ENCODE results near the gene CTSW.

Gene CTSW

DNA sequence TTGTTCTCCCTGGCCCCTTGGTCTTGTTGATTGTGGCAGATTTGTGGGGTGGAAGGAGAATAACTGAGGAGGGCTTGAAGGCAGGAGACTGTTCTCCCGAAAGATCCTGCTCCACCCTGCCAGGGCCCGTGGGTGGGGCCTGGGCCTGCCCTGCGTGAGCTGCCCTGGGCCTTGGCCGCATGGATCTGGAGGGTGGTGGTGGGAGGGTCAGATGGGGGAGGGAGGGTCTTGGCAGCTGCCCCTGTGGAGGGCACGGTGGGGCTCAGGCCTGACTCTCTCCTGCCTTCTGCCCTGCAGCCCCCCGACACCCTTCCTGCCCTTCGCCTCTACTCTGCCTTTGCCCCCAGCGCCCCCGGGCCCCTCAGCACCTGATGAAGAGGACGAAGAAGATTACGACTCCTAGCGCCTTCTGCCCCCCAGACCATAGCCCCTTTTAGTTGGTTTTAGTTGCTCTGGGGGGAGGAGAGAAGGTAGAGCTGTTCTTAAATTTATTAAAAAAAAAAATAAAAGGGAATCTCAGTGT is 41.5 kb downstream of the CTSW start:
- CTCF ChIA-PET: interaction anchor here (0.6 to 2.1 kb wide), 2 partner anchors 32 to 104 kb away, joined by 3 to 10 read pairs; partner anchors contain the start of genes CCDC85B and FIBP
- Histone ChIP-seq H3K9me3 (ENCODE audit: control insufficient read depth, insufficient read depth, low read depth, low read length) (no peaks in the 10 kb centered on the region), H3K4me1 (ENCODE audit: control insufficient read depth, insufficient read depth, low read length) (no peaks in the 10 kb centered on the region; the same call in 1 of the 2 replicates), H3K27ac (ENCODE audit: extremely low read depth, low read depth, low read length) (no peak overlapping the region), H3K36me3 (ENCODE audit: control insufficient read depth in 2 of 2, insufficient read depth in 1 of 2, low read length in 2 of 2) (peaks cover 0 to 14% of the 10 kb centered on the region in 2 experiments; a peak in 2 of 3 replicates), H3K4me3 (ENCODE audit: low read depth, low read length) (no peak overlapping the region)
- POLR2A ChIA-PET: interaction anchor here (0.6 to 1.8 kb wide), 2 partner anchors 27 to 62 kb away, joined by 3 to 4 read pairs; no protein-coding TSS in a partner anchor
- TF ChIP-seq ZFHX2 (tag by site-specific recombination; conservative IDR thresholded peaks at IDR 0.05) (no peak), KLF17 (tag by site-specific recombination; IDR thresholded peaks at IDR 0.05) (no peak), MYNN (tag by site-specific recombination; IDR thresholded peaks at IDR 0.05; ENCODE audit: borderline replicate concordance) (no peak), ZNF514 (tag by site-specific recombination; IDR thresholded peaks at IDR 0.05) (no peak), ZNF791 (tag by site-specific recombination; IDR thresholded peaks at IDR 0.05) (no peak), ZNF423 (tag by site-specific recombination; IDR thresholded peaks at IDR 0.05) (no peak), SALL2 (tag by site-specific recombination; IDR thresholded peaks at IDR 0.05; ENCODE audit: borderline replicate concordance) (no peak), ZNF174 (tag by site-specific recombination; IDR thresholded peaks at IDR 0.05) (no peak), ZNF473 (tag by site-specific recombination; IDR thresholded peaks at IDR 0.05) (no peak)
- TF ChIP-seq, protein P1, sequence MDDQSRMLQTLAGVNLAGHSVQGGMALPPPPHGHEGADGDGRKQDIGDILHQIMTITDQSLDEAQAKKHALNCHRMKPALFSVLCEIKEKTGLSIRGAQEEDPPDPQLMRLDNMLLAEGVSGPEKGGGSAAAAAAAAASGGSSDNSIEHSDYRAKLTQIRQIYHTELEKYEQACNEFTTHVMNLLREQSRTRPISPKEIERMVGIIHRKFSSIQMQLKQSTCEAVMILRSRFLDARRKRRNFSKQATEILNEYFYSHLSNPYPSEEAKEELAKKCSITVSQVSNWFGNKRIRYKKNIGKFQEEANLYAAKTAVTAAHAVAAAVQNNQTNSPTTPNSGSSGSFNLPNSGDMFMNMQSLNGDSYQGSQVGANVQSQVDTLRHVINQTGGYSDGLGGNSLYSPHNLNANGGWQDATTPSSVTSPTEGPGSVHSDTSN (CRISPR knock-in tag; IDR thresholded peaks at IDR 0.05): no peak
- TF ChIP-seq, protein P2, sequence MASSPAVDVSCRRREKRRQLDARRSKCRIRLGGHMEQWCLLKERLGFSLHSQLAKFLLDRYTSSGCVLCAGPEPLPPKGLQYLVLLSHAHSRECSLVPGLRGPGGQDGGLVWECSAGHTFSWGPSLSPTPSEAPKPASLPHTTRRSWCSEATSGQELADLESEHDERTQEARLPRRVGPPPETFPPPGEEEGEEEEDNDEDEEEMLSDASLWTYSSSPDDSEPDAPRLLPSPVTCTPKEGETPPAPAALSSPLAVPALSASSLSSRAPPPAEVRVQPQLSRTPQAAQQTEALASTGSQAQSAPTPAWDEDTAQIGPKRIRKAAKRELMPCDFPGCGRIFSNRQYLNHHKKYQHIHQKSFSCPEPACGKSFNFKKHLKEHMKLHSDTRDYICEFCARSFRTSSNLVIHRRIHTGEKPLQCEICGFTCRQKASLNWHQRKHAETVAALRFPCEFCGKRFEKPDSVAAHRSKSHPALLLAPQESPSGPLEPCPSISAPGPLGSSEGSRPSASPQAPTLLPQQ (tag by site-specific recombination; IDR thresholded peaks at IDR 0.05): no peak
- TF ChIP-seq, protein P3, sequence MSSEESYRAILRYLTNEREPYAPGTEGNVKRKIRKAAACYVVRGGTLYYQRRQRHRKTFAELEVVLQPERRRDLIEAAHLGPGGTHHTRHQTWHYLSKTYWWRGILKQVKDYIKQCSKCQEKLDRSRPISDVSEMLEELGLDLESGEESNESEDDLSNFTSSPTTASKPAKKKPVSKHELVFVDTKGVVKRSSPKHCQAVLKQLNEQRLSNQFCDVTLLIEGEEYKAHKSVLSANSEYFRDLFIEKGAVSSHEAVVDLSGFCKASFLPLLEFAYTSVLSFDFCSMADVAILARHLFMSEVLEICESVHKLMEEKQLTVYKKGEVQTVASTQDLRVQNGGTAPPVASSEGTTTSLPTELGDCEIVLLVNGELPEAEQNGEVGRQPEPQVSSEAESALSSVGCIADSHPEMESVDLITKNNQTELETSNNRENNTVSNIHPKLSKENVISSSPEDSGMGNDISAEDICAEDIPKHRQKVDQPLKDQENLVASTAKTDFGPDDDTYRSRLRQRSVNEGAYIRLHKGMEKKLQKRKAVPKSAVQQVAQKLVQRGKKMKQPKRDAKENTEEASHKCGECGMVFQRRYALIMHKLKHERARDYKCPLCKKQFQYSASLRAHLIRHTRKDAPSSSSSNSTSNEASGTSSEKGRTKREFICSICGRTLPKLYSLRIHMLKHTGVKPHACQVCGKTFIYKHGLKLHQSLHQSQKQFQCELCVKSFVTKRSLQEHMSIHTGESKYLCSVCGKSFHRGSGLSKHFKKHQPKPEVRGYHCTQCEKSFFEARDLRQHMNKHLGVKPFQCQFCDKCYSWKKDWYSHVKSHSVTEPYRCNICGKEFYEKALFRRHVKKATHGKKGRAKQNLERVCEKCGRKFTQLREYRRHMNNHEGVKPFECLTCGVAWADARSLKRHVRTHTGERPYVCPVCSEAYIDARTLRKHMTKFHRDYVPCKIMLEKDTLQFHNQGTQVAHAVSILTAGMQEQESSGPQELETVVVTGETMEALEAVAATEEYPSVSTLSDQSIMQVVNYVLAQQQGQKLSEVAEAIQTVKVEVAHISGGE (tag by site-specific recombination; conservative IDR thresholded peaks at IDR 0.05; ENCODE audit: low read depth): no peak

DNA sequence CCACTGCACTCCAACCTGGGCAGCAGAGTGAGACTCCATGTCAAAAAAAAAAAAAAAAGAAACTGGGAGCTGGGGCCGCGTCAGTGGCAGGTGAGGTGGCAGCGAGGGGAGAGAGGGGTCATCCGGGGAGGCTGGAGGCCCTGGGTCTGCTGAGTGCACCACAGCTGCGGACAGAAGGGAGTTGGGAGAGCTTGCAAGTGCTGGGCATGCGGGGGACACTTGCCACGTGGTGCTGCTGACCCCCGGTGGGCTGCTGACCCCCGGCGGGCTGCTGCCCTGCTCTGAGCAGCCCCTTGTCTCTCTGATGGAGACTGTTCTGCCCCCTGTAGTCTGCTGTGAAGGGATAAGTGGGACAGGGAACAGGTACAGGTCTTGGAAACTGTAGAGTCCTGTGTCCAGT is 42.2 kb downstream of the CTSW start:
- TF ChIP-seq ZNF548 (tag by site-specific recombination; IDR thresholded peaks at IDR 0.05) (no peak), ZFP41 (tag by site-specific recombination; IDR thresholded peaks at IDR 0.05; ENCODE audit: borderline replicate concordance) (no peak), ATF2 (tag by site-specific recombination; IDR thresholded peaks at IDR 0.05; ENCODE audit: low read depth) (no peak), KLF16 (tag by site-specific recombination; IDR thresholded peaks at IDR 0.05) (no peak), ZNF629 (tag by site-specific recombination; IDR thresholded peaks at IDR 0.05) (no peak)
- TF ChIP-seq, protein P1 (CRISPR knock-in tag; IDR thresholded peaks at IDR 0.05): no peak
- no peaks in the 10 kb centered on the region; the same call in 1 of the 2 replicates for H3K4me1 ChIP-seq (ENCODE audit: control insufficient read depth, insufficient read depth, low read length)
- no peaks in the 10 kb centered on the region for H3K9me3 ChIP-seq (ENCODE audit: control insufficient read depth, insufficient read depth, low read depth, low read length)
- H3K36me3 ChIP-seq (ENCODE audit: control insufficient read depth in 2 of 2, insufficient read depth in 1 of 2, low read length in 2 of 2): peaks cover 0 to 14% of the 10 kb centered on the region in 2 experiments; a peak in 2 of 3 replicates
- no peak overlapping the region for H3K4me3 ChIP-seq (ENCODE audit: low read depth, low read length)
- POLR2A ChIA-PET: interaction anchor here (1.8 kb wide), 1 partner anchor 62 kb away, joined by 4 read pairs; no protein-coding TSS in a partner anchor
- no peak overlapping the region for H3K27ac ChIP-seq (ENCODE audit: extremely low read depth, low read depth, low read length)
- CTCF ChIA-PET: interaction anchor here (0.6 to 2.1 kb wide), 3 partner anchors 33 to 104 kb away, joined by 3 to 10 read pairs (median 3); partner anchors contain the start of genes CCDC85B and FIBP

Data from HEK293 (cell line).